H9 (cell line): Measurements from ENCODE around the gene ZNF616. TPM values are rescaled to one million over a fixed set of nuclear protein-coding genes. Genes with fewer than 3 reads are reported as not detected.

Experiments used
- DNase-seq: peaks from one replicate; pipeline ENCODE4 v3.0.0-alpha.2; 2017
- H2AFZ ChIP-seq: one replicate; pipeline ENCODE4 v1.6.1; 2013; ENCODE audit warnings: mild to moderate bottlenecking, low read length, control low read depth, moderate library complexity
- H2AK5ac ChIP-seq: 2 replicates; pipeline ENCODE4 v1.6.1; 2013; ENCODE audit warnings: low read length, control low read depth, mixed read lengths; ENCODE audit not compliant: insufficient read length
- H2BK120ac ChIP-seq: one replicate; pipeline ENCODE4 v1.6.1; 2013; ENCODE audit warnings: low read depth, mild to moderate bottlenecking, low read length, control low read depth, inconsistent platforms; ENCODE audit not compliant: poor library complexity, severe bottlenecking
- H2BK12ac ChIP-seq: 2 replicates; pipeline ENCODE4 v1.6.1; 2013; ENCODE audit warnings: low read length, control low read depth, mixed read lengths, low read depth; ENCODE audit not compliant: insufficient read length
- H2BK15ac ChIP-seq: 2 replicates; pipeline ENCODE4 v1.6.1; 2013; ENCODE audit warnings: low read depth, low read length, control low read depth
- H2BK20ac ChIP-seq: one replicate; pipeline ENCODE4 v1.6.1; 2013; ENCODE audit warnings: low read depth, mild to moderate bottlenecking, low read length, control low read depth, inconsistent platforms; ENCODE audit not compliant: poor library complexity, severe bottlenecking
- H2BK5ac ChIP-seq: 2 replicates; pipeline ENCODE4 v1.6.1; 2013; ENCODE audit warnings: low read length, control low read depth, mixed read lengths; ENCODE audit not compliant: insufficient read length
- H3K14ac ChIP-seq: 2 replicates; pipeline ENCODE4 v1.6.1; 2013; ENCODE audit warnings: low read length, control low read depth; ENCODE audit not compliant: insufficient read depth
- H3K18ac ChIP-seq: 2 replicates; pipeline ENCODE4 v1.6.1; 2013; ENCODE audit warnings: low read depth, mild to moderate bottlenecking, mixed read lengths, low read length, control low read depth; ENCODE audit not compliant: insufficient read length
- H3K23ac ChIP-seq: 2 replicates; pipeline ENCODE4 v1.6.1; 2013; ENCODE audit warnings: low read length, control low read depth, mixed read lengths, low read depth; ENCODE audit not compliant: insufficient read length
- H3K23me2 ChIP-seq: 2 replicates; pipeline ENCODE4 v1.6.1; 2013; ENCODE audit warnings: low read depth, mild to moderate bottlenecking, mixed read lengths, low read length, control low read depth; ENCODE audit not compliant: insufficient read length, poor library complexity, severe bottlenecking
- H3K27ac ChIP-seq: 2 replicates; pipeline ENCODE4 v1.5.1; 2013; ENCODE audit warnings: low read length, control low read depth, mixed read lengths, low read depth; ENCODE audit not compliant: insufficient read length
- H3K27me3 ChIP-seq: 2 replicates; pipeline ENCODE4 v1.6.1; 2013; ENCODE audit warnings: low read length, control low read depth, inconsistent platforms; ENCODE audit not compliant: insufficient read depth
- H3K4ac ChIP-seq: 2 replicates; pipeline ENCODE4 v1.6.1; 2013; ENCODE audit warnings: low read depth, mild to moderate bottlenecking, control low read depth, inconsistent platforms, low read length, moderate library complexity
- H3K4me1 ChIP-seq: 2 replicates; pipeline ENCODE4 v1.6.1; 2013; ENCODE audit warnings: low read length, control low read depth, inconsistent platforms; ENCODE audit not compliant: insufficient read depth
- H3K4me2 ChIP-seq: 2 replicates; pipeline ENCODE4 v1.6.1; 2013; ENCODE audit warnings: low read length, control low read depth, mixed read lengths; ENCODE audit not compliant: insufficient read length, insufficient read depth
- H3K56ac ChIP-seq: 2 replicates; pipeline ENCODE4 v1.6.1; 2013; ENCODE audit warnings: low read depth, mild to moderate bottlenecking, mixed read lengths, low read length, control low read depth; ENCODE audit not compliant: insufficient read length
- H3K79me1 ChIP-seq: 2 replicates; pipeline ENCODE4 v1.6.1; 2013; ENCODE audit warnings: low read depth, mild to moderate bottlenecking, moderate library complexity, low read length, control low read depth, inconsistent platforms; ENCODE audit not compliant: insufficient read depth, poor library complexity, severe bottlenecking
- H3K79me2 ChIP-seq: 2 replicates; pipeline ENCODE4 v1.6.1; 2013; ENCODE audit warnings: low read length, control low read depth, inconsistent platforms; ENCODE audit not compliant: insufficient read depth
- H3K9ac ChIP-seq: 2 replicates; pipeline ENCODE4 v1.6.1; 2013; ENCODE audit warnings: low read length, control low read depth, mixed read lengths; ENCODE audit not compliant: insufficient read length; ENCODE audit errors: extremely low read depth
- H3K9me3 ChIP-seq: one replicate; pipeline ENCODE4 v1.6.1; 2013; ENCODE audit warnings: low read depth, low read length, inconsistent platforms; ENCODE audit not compliant: control insufficient read depth
- H3T11ph ChIP-seq: one replicate; pipeline ENCODE4 v1.6.1; 2013; ENCODE audit warnings: mild to moderate bottlenecking, low read length, control low read depth, inconsistent platforms
- H4K20me1 ChIP-seq: one replicate; pipeline ENCODE4 v1.6.1; 2013; ENCODE audit not compliant: control insufficient read depth, insufficient read length, insufficient read depth
- H4K5ac ChIP-seq: 2 replicates; pipeline ENCODE4 v1.6.1; 2013; ENCODE audit warnings: low read depth, mild to moderate bottlenecking, mixed read lengths, low read length, control low read depth; ENCODE audit not compliant: insufficient read length
- H4K8ac ChIP-seq: replicated peaks from 2 replicates; pipeline ENCODE4 v1.6.1; 2013; ENCODE audit warnings: low read length, control low read depth, mixed read lengths, low read depth; ENCODE audit not compliant: insufficient read length
- H4K91ac ChIP-seq: 2 replicates; pipeline ENCODE4 v1.6.1; 2013; ENCODE audit warnings: low read depth, mild to moderate bottlenecking, moderate library complexity, mixed read lengths, low read length, control low read depth; ENCODE audit not compliant: insufficient read length
- H3K27ac Mint-ChIP-seq, 3 experiments: 2 replicates in 2 of 3; 3 replicates in 1 of 3; pipeline ENCODE4 v1.8.0; 2020 to 2021; ENCODE audit warnings: mixed read lengths in 3 of 3, mild to moderate bottlenecking in 1 of 3, moderate library complexity in 1 of 3
- H3K27me3 Mint-ChIP-seq: 2 replicates; pipeline ENCODE4 v1.8.0; 2021; ENCODE audit warnings: low read depth, mild to moderate bottlenecking, moderate library complexity, mixed read lengths
- H3K36me3 Mint-ChIP-seq, 3 experiments: 2 replicates in 2 of 3; 3 replicates in 1 of 3; pipeline ENCODE4 v1.8.0; 2020 to 2021; ENCODE audit warnings: low read depth in 3 of 3, mixed read lengths in 3 of 3; ENCODE audit not compliant: insufficient read depth in 1 of 3
- H3K4me1 Mint-ChIP-seq, 2 experiments: 2 replicates each; pipeline ENCODE4 v1.8.0; 2020; ENCODE audit warnings: mixed read lengths in 2 of 2
- H3K4me3 Mint-ChIP-seq, 2 experiments: 2 replicates in 1 of 2; 3 replicates in 1 of 2; pipeline ENCODE4 v1.8.0; 2020 to 2021; ENCODE audit warnings: mild to moderate bottlenecking in 2 of 2, mixed read lengths in 2 of 2, moderate library complexity in 1 of 2
- H3K9me3 Mint-ChIP-seq, 2 experiments: 2 replicates in 1 of 2; 3 replicates in 1 of 2; pipeline ENCODE4 v1.8.0; 2020; ENCODE audit warnings: mild to moderate bottlenecking in 2 of 2, mixed read lengths in 2 of 2, moderate library complexity in 1 of 2
- CTCF ChIP-seq: fragments of 200-600 bp; sonication (generic); conservative IDR thresholded peaks from 3 replicates; pipeline ENCODE4 v1.8.0; 2021; ENCODE audit warnings: antibody characterized with exemption, mild to moderate bottlenecking
- WGBS: extraction: QIAGEN DNeasy Blood & Tissue Kit; methylation state at CpG from one replicate; pipeline ENCODE4 v1.1.7; 2013; ENCODE audit warnings: missing lambda C conversion rate, low lambda C conversion rate, mixed read lengths; ENCODE audit not compliant: insufficient read length; ENCODE audit errors: extremely low coverage; 5-methylcytosine and 5-hydroxymethylcytosine counted together
- total RNA-seq: library from RNA; stranded (reverse); gene quantifications from 2 replicates; pipeline ENCODE4 v1.2.1, GENCODE V29; 2021

Gene ZNF616
- total RNA-seq, 1 experiment from 2014 or later, result 32.0 TPM

- H2BK12ac ChIP-seq, result no peak overlapping the region
- H2BK15ac ChIP-seq, result no peak overlapping the region
- no peak overlapping the region for H3K4me3 Mint-ChIP-seq
- no peak overlapping the region for H3K23ac ChIP-seq
- no CpG with 5 or more reads among the region's 3 CpGs for WGBS
- H2AK5ac ChIP-seq, result no peak overlapping the region
- H2AFZ ChIP-seq, result no peak overlapping the region
- no peak overlapping the region for H2BK20ac ChIP-seq
- no peak overlapping the region for H4K8ac ChIP-seq
- peaks cover 2% of the 10 kb centered on the region for H4K20me1 ChIP-seq
- no peak overlapping the region for H3K9ac ChIP-seq
- no peak overlapping the region for H3K14ac ChIP-seq
- H3K79me2 ChIP-seq, result peaks cover 4% of the 10 kb centered on the region; the same call in 1 of the 2 replicates
- H3K23me2 ChIP-seq, result peaks cover 14% of the 10 kb centered on the region
- no peak overlapping the region for H4K5ac ChIP-seq
- no peak for TF ChIP-seq CTCF
- no peak overlapping the region for H3K27ac Mint-ChIP-seq
- H3K79me1 ChIP-seq, result no peaks in the 10 kb centered on the region
- no peak overlapping the region for H3K27ac ChIP-seq
- peaks cover 13 to 16% of the 10 kb centered on the region in 2 experiments for H3K4me1 Mint-ChIP-seq
- no peaks in the 10 kb centered on the region for H3K4me1 ChIP-seq
- no peaks in the 10 kb centered on the region for H3K27me3 Mint-ChIP-seq
- H3K9me3 ChIP-seq, result peaks cover 8% of the 10 kb centered on the region
- H3K4ac ChIP-seq, result no peak overlapping the region
- peaks cover 15 to 22% (median 15%) of the 10 kb centered on the region in 3 experiments for H3K36me3 Mint-ChIP-seq
- H4K91ac ChIP-seq, result no peak overlapping the region
- no peak overlapping the region for H2BK120ac ChIP-seq
- H3K18ac ChIP-seq, result no peak overlapping the region
- no peak overlapping the region for H3K4me2 ChIP-seq
- no peak for DNase-seq
- no peak overlapping the region for H3T11ph ChIP-seq
- no peak overlapping the region for H2BK5ac ChIP-seq
- peaks cover 26 to 36% of the 10 kb centered on the region in 2 experiments for H3K9me3 Mint-ChIP-seq
- no peaks in the 10 kb centered on the region for H3K27me3 ChIP-seq
- H3K56ac ChIP-seq, result no peak overlapping the region
Observed at GRCh38 chr19:52142001-52142595, 2.4 kb upstream of the ZNF616 start.
